Measurements from ENCODE around the gene CDC42EP4. TPM values are rescaled to one million over a fixed set of nuclear protein-coding genes. Genes with fewer than 3 reads are reported as not detected.

The CDC42EP4 gene
- total RNA-seq, 1 donor from 2014 or later, result 41.3 TPM

DNA sequence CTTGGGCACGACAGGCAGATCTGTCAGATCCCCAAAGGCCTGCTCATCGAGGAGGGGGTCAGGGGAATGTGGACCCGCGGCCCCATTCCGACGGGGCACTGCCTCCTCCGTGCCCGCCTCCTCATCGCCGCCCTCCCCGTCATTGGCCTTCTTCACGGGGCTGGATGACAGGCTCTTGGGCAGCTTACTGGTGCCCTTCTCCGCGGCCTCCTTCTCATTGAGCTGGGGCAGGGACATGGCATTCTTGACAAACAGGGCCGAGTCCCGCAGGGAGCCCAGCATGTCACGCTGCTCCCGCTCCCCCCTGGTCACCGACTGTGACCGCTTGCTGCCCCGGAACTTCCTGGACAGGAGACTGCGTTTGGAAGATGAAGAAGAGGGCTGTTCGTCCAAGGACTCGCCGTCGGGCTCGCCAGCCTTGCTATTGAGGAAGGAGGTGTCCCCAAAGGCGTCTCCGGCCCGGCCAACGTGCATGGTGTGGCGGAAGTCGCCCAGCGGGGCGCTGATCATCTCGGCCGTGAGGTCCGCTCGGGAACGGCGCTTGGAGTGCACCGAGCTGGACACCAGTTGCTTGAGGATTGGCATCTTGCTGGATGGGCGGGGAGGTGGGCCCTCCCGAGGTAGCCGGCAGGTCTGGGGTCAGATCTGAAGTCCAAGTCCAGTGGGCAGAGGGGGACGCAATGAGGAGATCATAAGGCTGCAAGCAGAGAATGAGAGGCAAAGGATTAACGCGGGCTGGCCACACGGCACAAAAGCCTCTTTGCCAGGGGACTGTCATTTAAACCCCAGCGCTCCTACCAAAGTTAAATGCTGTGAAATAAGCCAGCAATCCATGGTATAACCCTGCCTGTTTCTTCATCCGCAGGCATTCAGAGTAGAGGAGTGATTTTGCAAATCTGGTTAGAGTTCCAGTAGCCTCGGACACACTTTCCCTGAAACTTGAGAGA, 25.6 kb downstream of the CDC42EP4 start:
- intact Hi-C loops (cut with DNase I), result no loop called here
- no peak for DNase-seq (ENCODE audit: low spot score)

DNA sequence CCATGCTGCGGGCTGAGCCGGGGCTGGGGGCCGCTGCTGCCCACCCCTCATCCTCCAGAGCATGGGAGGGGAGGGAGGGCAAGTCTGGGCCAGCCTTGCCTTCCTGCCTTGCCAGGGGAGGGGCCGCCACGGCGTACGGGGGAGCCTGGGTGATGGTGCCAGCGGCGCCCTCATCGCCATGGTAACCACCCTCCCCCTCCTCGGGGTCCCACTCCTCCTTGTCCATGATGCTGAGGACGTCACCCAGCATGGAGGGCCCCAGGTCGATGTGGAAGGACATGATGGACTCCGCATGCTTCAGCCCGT, 26.2 kb downstream of the CDC42EP4 start:
- intact Hi-C loops (cut with DNase I), result no loop called here

DNA sequence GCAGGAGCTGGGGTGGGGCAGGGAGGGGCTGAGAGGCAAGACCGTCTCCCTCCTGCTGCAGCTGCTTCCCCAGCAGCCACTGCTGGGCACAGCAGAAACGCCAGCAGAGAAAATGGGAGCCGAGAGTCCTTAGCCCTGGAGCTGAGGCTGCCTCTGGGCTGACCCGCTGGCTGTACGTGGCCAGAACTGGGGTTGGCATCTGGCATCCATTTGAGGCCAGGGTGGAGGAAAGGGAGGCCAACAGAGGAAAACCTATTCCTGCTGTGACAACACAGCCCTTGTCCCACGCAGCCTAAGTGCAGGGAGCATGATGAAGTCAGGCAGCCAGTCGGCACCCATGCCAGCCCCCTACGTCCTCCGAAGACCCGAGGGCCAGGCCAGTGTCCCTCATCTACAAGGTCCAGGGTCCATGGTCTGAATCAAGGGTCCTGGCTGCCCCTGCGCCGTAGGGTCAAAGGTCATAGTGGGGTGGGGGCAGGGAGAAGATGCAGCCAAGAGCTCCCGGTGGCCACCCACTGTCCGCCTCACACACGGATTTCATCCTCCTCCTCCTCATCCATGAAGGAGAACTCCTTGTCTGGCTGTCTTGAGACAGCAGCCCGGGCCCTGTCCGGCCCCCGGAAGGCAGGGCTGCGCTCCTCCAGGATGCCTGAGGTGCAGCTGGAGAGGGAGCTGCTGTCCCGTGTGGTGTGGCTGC, 26.7 kb downstream of the CDC42EP4 start:
- intact Hi-C loops (cut with DNase I), result no loop called here
- DNase-seq (ENCODE audit: low spot score), result no peak

More for the DNA sequence above, 26.2 kb downstream of the CDC42EP4 start:
- no peak for DNase-seq (ENCODE audit: low spot score)

DNA sequence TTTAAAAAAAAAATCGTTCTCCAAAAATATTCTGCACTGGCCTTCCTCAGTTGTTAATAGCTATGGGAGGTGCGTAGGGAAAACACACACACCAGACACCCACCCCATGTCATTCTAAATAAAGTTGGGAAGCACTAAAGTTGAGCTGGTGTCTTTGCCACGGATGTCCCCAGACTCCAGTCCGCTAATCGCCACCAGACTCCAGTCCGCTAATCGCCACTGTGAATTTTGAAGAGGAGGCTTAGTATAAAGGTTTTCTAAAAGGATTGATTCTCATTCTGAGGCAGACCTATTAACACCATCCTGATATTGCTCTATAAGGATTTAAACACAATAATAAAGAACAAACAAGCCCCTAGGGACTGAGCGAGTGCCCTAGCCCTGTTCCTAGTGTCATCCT, 27.4 kb downstream of the CDC42EP4 start:
- intact Hi-C loops (cut with DNase I), result no loop called here
- no peak for DNase-seq (ENCODE audit: low spot score)

DNA sequence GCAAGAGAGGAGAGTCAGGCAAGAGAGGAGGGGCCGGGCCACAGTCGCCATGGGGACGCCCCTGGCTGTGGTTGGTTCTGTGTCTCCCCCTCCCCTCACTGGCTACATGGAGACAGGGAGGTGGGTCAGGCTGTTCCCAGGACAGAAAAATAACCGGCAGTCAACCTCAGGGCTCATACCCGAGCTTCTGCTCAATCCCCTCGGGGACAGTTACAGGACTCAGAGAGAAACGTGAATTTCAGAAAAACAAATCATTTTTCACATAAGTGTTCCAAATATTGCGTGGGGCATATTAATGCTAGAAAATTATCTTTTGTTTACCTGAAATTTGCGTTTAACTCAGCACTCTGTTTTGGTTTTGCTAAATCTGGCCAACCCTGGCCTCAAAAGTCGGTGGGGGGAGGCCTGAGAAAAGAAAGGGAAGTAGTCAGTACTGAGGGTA, 27.9 kb downstream of the CDC42EP4 start:
- intact Hi-C loops (cut with DNase I), result no loop called here
- no peak for DNase-seq (ENCODE audit: low spot score)

DNA sequence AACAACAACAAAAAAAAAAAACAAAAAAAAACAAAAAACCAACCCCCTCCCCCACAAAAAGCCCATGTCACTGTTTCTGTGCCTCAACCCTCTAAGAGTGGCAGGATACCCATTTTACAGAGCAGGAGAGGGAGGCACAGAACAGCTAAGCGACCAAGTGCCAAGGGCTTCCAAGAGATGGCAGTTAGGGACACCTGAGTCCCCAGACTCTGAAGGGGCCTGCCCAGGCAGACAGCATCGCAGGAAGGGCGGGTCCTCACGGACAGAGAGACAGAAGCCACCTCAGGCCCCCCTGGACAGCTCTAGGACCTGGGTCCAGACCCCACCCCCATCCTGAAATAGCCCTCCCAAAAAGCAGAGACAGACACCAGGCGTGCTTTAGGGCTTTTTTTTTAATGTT, 28.6 kb downstream of the CDC42EP4 start:
- intact Hi-C loops (cut with DNase I), result no loop called here
- no peak for DNase-seq (ENCODE audit: low spot score)

DNA sequence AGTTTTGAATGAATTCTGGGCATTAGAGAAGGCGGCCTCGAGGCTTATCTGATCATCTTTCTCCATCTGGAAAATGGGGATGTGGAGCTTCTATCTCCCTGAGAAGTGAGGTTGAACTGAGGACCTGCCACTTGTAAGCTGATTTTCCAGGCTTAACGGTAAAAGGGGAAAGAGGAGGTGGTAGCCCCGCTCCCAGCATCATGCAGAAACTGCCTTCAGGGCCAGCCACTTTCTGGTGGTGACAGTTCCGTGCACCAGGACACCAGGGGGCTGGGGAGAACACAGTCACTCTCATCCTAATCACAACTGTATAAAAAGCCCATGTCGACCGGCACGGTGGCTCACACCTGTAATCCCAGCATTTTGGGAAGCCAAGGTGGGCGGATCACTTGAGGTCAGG, 29.2 kb downstream of the CDC42EP4 start:
- intact Hi-C loops (cut with DNase I), result no loop called here

DNA sequence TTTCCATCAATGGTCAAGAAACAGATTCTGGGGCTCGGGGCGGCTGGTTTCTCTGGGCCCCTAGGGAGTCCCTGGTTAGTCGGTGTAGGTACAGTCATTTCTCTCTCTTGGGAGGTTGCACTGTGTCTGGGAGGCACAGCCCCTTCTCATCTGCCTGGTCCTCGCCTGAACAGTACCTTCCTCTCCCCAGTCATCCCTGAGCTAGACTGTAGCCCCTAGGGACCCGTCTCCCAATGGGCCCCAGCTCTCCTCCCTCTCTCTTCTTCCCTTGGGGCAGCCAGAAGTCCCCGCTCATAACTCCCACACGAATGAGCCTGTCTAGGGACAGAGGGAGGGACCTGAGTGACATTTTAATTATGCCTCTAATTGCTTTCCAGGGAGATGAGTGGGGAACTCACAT, 29.9 kb downstream of the CDC42EP4 start:
- intact Hi-C loops (cut with DNase I), result no loop called here
- no peak for DNase-seq (ENCODE audit: low spot score)

More for the DNA sequence above, 29.2 kb downstream of the CDC42EP4 start:
- DNase-seq (ENCODE audit: low spot score), result no peak

DNA sequence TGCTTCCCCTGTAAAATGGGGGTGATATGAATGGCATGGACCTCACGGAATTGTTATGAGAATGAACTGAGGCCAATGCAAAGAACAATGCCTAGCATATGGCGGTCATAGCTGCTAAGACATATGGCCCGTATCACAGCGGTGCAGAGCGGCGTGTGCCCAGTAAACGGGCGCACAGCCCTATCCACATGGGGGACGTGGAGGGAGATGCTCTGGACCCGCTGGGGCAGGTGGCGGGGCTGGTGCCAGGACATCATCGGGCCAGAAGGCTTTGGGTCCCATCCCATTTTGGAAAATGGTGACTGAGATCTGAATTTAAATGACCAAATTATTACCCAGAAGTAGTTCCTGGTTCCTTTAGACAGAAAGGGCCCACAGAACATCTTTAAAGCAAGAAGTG, 31.6 kb downstream of the CDC42EP4 start:
- intact Hi-C loops (cut with DNase I), result no loop called here
- no peak for DNase-seq (ENCODE audit: low spot score)

DNA sequence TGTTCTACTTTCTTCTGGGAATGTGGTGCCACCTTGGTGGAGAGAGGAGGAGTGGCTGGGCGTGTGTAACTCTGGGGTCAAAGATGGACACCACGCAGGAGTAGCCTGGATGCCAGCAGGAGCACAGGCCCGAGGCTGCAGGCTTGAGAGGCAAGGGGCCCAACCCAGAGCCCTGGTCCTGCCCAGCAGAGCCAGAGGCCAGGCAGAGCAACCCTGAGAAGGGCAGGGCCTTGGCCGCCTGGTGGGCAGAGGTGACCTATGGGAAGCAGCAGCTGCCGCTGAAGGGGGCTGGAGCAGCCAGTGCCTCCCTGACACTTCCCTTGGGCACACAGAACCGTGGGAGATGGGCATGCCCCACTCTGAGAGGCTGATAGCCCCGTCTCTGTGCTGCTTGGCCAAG, 32.1 kb downstream of the CDC42EP4 start:
- intact Hi-C loops (cut with DNase I), result loop anchor here (5.0 kb wide), 1 partner anchor 33 kb away; the partner anchor contains the start of gene CDC42EP4
- no peak for DNase-seq (ENCODE audit: low spot score)

DNA sequence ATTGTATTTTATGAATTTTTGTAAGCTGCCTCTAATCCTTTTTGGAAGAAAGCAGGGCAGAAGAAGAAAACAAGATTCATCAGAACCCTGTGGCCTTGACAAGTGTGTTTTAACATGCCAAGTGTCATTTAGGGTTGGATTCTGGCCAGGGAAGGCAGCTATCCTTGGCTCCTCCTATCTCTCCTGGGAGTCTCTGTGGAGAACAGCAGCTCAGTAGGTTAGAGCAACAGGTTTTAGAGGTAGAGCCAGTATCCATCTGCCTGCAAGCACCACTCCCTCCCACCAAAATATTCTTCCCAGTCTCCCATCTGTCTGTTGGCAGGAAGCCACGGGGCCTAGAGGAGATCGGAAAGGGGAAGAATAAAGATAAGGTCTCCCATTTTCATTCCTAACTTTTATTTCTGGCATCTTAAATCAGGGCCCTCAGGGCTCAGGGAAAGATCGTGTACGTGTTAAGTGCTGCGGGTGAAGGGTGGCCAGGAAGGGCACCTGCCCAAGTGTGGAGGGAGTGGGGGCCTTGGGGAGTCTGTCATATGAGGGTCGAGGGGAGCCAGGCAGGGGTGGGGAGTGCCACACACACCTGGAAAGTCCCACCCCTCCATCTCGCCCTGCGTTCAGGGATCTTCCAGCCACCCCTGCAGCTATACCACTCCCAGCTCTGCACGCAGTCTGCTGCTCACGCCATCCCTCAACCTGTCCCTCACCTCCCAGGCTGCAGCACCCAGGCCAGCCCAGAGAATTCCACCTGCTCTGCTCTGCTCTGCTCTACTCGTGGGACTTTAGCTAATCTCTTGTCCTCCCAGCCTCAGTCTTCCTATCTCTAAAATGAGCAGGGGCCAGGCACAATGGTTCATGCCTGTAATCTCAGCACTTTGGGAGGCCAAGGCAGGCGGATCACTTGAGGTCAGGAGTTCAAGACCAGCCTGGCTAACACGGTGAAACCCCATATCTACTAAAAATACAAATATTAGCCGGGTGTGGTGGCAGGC, 33.0 kb downstream of the CDC42EP4 start:
- no peak for DNase-seq (ENCODE audit: low spot score)
- intact Hi-C loops (cut with DNase I), result loop anchor here (5.0 kb wide), 1 partner anchor 34 kb away; the partner anchor contains the start of gene CDC42EP4

DNA sequence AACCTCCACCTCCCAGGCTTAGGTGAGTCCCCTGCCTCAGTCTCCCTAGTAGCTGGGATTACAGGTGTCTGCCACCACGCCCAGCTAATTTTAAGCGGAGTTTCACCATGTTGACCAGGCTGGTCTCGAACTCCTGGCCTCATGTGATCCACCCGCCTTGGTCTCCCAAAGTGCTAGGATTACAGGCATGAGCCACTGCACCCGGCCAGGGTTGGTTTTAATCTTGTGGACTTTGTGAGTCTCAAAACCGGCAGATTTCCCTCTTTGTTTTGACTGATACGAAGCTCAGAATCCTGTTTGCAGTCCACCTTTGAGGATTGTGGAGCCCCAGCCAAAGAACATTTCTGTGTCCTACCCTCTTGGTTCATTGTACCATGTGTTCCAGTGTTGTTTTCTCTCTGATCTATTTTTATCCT, 33.7 kb downstream of the CDC42EP4 start:
- intact Hi-C loops (cut with DNase I), result loop anchor here (5.0 kb wide), 1 partner anchor 34 kb away; the partner anchor contains the start of gene CDC42EP4
- no peak for DNase-seq (ENCODE audit: low spot score)

DNA sequence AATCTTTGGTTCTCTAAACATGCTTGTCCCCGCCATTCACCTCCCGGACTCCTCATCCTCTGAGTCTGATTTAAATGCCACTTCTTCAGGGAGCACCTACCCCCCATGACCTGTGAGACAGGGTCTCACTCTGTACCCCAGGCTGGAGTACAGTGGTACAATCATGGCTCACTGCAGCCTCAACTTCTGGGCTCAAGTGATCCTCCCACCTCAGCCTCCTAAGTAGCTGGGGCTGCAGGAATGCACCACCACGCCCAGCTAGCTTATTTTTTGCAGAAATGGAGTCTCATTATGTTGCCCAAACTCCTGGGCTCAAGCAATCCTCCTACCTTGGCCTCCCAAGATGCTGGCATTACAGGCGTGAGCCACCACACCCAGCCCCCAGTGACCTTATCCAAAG, 37.3 kb downstream of the CDC42EP4 start:
- DNase-seq (ENCODE audit: low spot score), result no peak
- intact Hi-C loops (cut with DNase I), result no loop called here

DNA sequence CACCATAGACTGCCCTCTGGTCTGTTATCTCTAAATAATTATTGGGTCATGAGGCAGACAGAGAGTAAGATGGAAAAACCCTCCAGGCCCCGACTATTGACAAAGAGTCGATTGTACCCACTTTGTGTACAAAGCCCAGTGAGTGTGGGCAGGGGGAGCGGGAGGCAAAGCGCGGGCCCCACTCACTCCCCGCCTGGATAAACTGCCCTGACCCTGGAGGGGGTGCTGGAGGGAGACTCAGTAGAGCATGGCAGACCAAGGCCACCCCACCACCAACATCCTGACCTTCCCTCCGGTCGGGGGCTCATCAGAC, 38.9 kb downstream of the CDC42EP4 start:
- no peak for DNase-seq (ENCODE audit: low spot score)
- intact Hi-C loops (cut with DNase I), result no loop called here

DNA sequence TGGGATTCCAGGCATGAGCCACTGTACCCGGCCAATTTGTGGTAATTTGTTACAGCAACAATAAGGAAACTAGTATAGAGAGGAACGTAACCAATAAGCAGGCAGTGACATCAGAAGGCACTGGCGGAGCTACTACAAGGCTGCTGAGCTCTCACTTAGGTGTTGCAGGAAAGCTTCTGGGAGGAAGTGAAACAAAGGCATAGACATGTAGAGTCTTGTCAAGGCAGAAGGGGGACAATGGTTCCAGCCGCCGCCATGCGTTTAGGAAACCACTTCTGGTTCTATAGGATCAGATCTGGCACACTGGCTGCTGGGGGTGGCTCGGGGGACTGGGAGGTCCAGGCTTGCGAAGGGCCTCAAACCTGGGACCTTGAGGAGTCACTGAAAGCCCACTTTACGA, 40.7 kb downstream of the CDC42EP4 start:
- intact Hi-C loops (cut with DNase I), result no loop called here
- DNase-seq (ENCODE audit: low spot score), result no peak

DNA sequence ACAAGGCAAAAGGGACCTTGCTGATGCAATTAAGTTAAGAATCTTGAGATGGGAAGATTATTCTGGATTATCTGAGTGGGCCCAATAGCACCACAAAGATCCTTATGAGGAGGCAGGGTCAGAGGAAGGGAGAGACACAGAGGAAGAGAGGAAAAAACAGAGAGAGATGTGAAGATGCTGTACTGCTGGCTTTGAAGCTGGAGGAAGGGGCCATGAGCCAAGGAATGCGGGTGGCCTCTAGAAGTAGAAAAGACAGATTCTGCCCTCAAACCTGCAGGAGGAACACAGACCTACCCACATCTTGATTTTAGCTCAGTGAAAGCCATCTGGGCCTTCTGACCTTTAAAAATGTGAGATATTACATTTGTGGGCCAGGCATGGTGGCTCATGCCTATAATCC, 42.0 kb downstream of the CDC42EP4 start:
- intact Hi-C loops (cut with DNase I), result no loop called here
- no peak for DNase-seq (ENCODE audit: low spot score)

DNA sequence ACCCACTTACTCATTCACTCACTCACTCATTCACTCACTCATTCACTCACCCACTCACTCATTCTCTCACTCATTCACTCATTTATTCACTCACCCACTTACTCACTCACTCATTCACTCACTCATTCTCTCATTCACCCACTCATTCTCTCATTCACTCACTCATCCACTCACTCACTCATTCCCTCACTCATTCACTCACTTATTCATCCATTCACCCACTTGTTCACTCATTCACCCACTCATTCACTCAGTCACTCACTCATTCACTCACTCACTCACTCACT, 42.5 kb downstream of the CDC42EP4 start:
- no peak for DNase-seq (ENCODE audit: low spot score)
- intact Hi-C loops (cut with DNase I), result no loop called here

DNA sequence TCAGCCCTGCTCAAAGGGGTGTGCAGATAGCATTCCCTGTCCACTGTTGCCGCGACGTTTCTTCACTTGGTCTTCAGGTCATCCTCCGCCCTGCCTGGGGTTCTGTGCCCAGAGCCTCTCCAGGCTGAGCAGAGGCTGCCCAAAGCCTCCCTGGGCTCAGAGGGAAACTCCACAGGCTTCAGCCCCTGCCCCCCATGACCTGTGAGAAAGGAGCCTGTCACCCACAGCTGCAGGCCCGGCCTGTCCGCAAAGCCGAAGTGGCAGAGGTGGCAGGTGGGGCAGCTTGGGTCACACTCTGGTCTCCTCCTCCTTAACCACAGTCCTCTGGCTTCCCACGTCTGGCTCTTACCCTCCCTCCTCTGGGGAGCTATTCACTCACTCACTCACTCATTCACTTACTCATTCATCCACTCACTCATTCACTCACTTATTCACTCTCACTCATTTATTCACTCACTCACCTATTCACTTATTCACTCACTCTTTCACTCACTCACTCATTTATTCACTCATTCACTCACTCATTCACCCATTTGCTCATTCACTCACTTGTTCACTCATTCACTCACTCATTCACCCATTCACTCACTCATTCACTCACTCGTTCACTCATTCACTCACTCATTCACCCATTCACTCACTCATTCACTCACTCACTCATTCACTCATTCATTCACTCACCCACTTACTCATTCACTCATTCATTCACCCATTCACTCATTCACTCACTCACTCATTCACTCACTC, 43.0 kb downstream of the CDC42EP4 start:
- intact Hi-C loops (cut with DNase I), result no loop called here
- DNase-seq (ENCODE audit: low spot score), result no peak
